HepG2 (cell line): ENCODE data around the gene PTPMT1. TPM values are rescaled to one million over a fixed set of nuclear protein-coding genes. Genes with fewer than 3 reads are reported as not detected.

Experiments used
- SMARCC2 ChIP-seq: fragments of 450-650 bp; IDR thresholded peaks from 2 replicates; pipeline ENCODE4 v1.6.1; 2017; ENCODE audit warnings: antibody characterized with exemption, mild to moderate bottlenecking
- SP2 ChIP-seq: sonication (generic); formaldehyde crosslinking; IDR thresholded peaks from 2 replicates; pipeline ENCODE4 v1.5.1; 2020; ENCODE audit warnings: mild to moderate bottlenecking, missing genetic modification reagents
- polyA plus RNA-seq, 8 experiments: library from polyadenylated mRNA; depleted of rRNA in 3 of 8; stranded (reverse) in 7 of 8; unstranded in 1 of 8; fragments of >200 nt; fragmentation: Illumina TruSeq in 4 of 8; extraction: Trizol in 4 of 8; gene quantifications; 2 replicates each; pipeline versions ENCODE4 v1.2.1 to v1.2.3, GENCODE V29; 2011 to 2016; ENCODE audit warnings: low read depth in 4 of 8, missing spikeins in 1 of 8, mixed read lengths in 1 of 8; ENCODE audit not compliant: insufficient read depth in 1 of 8
- total RNA-seq, 5 experiments: library from RNA; depleted of rRNA; stranded (reverse); fragments of >200 nt; fragmentation: Illumina TruSeq; extraction: Trizol; gene quantifications; 2 replicates each; pipeline ENCODE4 v1.2.3, GENCODE V29; 2016; ENCODE audit warnings: low read depth in 1 of 5
- TF ChIP-seq, protein P1 (sequence below): sonication (generic); formaldehyde crosslinking; IDR thresholded peaks from 2 replicates; pipeline ENCODE4 v1.4.0; 2020; ENCODE audit warnings: missing genetic modification reagents
- TF ChIP-seq, protein P2 (sequence below): IDR thresholded peaks from 2 replicates; pipeline ENCODE4 v1.6.1; 2018; ENCODE audit warnings: missing genetic modification reagents
- TF ChIP-seq, protein P3 (sequence below): sonication (generic); formaldehyde crosslinking; IDR thresholded peaks from 2 replicates; pipeline ENCODE4 v1.4.0; 2020; ENCODE audit warnings: mild to moderate bottlenecking, missing genetic modification reagents

The PTPMT1 gene
- total and polyA plus RNA-seq, 2 of the 13 experiments (the other 11 are each of a cell fraction or from before 2014, with no cell fraction given), result 55.6 to 129 TPM

DNA sequence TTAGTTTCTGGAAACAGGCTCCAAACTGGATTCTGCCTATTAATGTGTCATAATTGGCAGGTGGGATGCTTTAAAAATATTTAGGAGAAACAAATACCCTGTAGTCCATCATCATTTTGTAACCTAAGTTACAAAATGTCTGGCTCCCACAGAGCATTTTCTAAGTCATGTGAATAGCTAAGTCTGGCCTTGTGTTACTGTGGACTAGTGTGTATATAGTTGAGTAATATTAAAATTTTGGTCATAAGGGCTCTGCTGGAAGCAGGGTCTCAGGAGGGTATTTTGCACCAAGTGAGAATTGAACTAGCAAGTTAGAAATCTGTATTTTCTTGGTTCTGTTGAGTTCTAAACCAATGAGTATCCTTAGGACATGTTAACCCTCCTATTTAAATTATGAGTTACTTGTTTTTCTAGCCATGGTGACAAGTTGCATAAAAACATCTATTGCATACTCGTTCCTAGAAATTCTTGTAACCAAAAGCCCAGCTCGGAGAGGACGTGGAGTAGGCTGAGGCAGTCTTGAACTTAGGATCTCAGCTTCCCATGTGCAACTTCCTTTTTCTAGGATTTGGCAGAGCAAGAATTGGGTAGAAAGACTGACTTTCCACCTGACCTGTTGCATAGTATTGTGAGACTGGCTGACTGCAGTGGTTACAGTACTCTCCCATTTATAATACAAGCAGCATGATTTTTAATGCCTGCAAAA, 5.4 kb downstream of the PTPMT1 start (continued):
- TF ChIP-seq, protein P1, sequence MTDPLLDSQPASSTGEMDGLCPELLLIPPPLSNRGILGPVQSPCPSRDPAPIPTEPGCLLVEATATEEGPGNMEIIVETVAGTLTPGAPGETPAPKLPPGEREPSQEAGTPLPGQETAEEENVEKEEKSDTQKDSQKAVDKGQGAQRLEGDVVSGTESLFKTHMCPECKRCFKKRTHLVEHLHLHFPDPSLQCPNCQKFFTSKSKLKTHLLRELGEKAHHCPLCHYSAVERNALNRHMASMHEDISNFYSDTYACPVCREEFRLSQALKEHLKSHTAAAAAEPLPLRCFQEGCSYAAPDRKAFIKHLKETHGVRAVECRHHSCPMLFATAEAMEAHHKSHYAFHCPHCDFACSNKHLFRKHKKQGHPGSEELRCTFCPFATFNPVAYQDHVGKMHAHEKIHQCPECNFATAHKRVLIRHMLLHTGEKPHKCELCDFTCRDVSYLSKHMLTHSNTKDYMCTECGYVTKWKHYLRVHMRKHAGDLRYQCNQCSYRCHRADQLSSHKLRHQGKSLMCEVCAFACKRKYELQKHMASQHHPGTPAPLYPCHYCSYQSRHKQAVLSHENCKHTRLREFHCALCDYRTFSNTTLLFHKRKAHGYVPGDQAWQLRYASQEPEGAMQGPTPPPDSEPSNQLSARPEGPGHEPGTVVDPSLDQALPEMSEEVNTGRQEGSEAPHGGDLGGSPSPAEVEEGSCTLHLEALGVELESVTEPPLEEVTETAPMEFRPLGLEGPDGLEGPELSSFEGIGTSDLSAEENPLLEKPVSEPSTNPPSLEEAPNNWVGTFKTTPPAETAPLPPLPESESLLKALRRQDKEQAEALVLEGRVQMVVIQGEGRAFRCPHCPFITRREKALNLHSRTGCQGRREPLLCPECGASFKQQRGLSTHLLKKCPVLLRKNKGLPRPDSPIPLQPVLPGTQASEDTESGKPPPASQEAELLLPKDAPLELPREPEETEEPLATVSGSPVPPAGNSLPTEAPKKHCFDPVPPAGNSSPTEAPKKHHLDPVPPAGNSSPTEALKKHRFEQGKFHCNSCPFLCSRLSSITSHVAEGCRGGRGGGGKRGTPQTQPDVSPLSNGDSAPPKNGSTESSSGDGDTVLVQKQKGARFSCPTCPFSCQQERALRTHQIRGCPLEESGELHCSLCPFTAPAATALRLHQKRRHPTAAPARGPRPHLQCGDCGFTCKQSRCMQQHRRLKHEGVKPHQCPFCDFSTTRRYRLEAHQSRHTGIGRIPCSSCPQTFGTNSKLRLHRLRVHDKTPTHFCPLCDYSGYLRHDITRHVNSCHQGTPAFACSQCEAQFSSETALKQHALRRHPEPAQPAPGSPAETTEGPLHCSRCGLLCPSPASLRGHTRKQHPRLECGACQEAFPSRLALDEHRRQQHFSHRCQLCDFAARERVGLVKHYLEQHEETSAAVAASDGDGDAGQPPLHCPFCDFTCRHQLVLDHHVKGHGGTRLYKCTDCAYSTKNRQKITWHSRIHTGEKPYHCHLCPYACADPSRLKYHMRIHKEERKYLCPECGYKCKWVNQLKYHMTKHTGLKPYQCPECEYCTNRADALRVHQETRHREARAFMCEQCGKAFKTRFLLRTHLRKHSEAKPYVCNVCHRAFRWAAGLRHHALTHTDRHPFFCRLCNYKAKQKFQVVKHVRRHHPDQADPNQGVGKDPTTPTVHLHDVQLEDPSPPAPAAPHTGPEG, result no peak
- TF ChIP-seq SMARCC2, result no peak
- no peak for TF ChIP-seq SP2 (CRISPR knock-in tag)
- TF ChIP-seq, protein P2, sequence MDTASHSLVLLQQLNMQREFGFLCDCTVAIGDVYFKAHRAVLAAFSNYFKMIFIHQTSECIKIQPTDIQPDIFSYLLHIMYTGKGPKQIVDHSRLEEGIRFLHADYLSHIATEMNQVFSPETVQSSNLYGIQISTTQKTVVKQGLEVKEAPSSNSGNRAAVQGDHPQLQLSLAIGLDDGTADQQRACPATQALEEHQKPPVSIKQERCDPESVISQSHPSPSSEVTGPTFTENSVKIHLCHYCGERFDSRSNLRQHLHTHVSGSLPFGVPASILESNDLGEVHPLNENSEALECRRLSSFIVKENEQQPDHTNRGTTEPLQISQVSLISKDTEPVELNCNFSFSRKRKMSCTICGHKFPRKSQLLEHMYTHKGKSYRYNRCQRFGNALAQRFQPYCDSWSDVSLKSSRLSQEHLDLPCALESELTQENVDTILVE (CRISPR knock-in tag), result no peak
- TF ChIP-seq, protein P3, sequence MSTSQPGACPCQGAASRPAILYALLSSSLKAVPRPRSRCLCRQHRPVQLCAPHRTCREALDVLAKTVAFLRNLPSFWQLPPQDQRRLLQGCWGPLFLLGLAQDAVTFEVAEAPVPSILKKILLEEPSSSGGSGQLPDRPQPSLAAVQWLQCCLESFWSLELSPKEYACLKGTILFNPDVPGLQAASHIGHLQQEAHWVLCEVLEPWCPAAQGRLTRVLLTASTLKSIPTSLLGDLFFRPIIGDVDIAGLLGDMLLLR (CRISPR knock-in tag), result no peak
- TF ChIP-seq, all 625 proteins: peak for 0
